Erythroblast (primary cell): ENCODE data around the gene FBXW9.
"Not testable (repeated sequence)": the region's sequence is repeated elsewhere in the genome, so short reads cannot be mapped to it uniquely, and the experiment has no call there.

ENCODE experiments used
- DNase-seq, 2 experiments: peaks; one replicate each; lab custom pipeline; 2025; lab: John Stamatoyannopoulos, UW
- GATA1 ChIP-seq: IDR thresholded peaks from 2 replicates; pipeline ENCODE4 v1.6.1; 2011; ENCODE audit warnings: low read depth, mild to moderate bottlenecking, control low read depth, low read length, moderate library complexity
- POLR2A ChIP-seq: IDR thresholded peaks from 2 replicates; pipeline ENCODE4 v1.6.1; 2011; ENCODE audit warnings: mild to moderate bottlenecking, low read length

Gene FBXW9

DNA sequence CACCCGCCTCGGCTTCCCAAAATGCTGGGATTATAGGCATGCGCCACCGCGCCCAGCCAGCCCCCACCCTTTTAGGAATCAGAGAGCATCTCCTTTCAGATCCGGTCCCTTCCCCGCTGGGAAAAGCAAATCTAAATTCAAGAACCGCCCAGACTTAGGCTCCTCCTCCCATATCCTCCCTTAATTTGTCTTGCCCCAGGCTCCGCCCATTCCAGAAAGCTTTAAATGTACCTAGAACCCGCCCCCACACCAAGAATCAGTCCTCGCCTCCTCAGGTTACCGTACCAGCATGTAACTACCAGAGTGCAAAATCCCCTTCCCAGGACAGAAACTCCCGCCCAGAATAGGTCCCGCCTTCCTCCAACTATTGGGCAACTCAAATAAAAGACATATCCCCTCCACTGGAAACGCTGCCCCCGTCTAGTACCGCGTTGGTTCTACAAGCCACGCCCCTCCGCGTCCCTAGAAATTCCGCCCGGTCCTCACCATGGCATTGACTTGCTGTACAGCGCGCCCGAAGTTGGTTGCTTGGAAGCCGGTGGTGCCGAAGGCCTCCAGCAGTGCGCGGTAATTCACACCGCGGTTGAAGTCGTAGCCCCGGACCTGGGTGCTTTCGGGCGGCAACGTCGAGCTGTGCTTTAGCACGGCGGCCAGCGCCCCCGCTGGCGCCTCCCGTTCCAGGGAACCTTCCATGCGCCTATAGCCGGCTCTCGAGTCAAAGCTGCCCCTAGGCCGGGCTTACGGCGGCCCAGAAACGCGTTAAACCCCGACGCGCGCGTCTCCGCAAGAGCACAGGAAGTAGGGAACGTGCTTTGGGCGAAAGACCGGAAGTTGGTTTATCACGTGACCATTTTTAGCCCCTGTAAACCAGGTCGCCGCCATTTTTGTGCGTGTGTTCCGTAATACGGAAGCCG, 15.1 kb downstream of the FBXW9 start, which contains the start of gene DHPS:
Gene DHPS, minus strand, starts transcription at position 807 of the 914 bp plus-strand sequence. Its CDS starts 114 bp downstream, at position 693.
- TF ChIP-seq POLR2A (peak; percentile 69), GATA1 (no peak)
- peak; percentile 97 to 99 for DNase-seq

DNA sequence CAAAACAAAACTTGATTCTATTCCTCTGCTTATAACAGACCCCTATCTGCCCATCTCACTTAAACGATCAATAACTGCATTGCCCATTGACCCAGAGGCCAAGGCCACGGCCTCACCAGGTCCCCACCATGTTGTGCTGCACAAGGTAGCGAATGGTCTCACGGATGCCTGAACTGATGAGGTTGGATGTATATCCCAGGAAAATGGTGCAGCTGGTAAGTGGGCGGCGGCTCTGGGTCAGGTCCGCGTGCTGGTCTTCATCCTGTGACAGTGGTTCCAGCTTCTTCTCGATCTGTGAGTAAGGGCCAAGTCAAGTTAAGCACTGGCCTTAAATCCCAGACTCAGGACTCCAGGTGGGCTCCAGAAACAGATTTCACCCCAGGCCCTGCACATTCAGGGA, 16.4 kb downstream of the FBXW9 start:
- no peak for DNase-seq
- no peak for TF ChIP-seq POLR2A
- TF ChIP-seq GATA1, result no peak

DNA sequence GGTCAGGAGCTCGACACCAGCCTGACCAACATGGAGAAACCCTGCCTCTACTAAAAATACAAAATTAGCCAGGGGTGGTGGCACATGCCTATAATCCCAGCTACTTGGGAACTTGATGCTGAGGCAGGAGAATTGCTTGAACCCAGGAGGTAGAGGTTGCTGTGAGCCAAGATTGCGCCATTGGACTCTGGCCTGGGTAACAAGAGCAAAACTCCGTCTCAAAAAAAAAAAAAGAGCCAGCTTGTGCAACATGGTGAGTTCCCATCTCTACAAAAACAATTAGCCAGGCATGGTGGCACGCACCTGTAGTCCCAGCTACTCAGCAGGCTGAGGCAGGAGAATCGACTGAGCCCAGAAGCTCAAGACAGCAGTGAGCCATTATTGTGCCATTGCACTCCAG, 18.4 kb downstream of the FBXW9 start:
- DNase-seq, result not testable (repeated sequence)

DNA sequence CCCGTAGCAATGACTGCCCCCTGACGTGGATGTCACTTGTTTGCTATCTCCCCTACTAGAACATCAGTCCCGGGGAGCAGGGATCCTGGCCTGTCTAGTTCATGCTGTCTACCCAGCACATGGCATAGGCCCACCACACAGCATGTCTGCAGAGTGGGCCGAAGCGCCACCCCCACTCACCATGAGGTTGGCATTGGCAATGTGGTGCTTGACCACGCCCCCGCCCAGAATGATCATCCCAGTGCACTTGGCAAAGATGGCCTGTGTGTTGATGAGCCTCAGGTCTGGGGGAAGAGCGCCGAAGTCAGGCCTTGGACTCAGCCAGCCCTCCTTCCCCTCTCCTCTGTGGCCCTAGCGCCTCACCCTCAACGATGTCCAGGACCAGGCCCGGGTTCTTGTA, 19.5 kb downstream of the FBXW9 start:
- DNase-seq, result no peak
- TF ChIP-seq GATA1 (no peak), POLR2A (no peak)

DNA sequence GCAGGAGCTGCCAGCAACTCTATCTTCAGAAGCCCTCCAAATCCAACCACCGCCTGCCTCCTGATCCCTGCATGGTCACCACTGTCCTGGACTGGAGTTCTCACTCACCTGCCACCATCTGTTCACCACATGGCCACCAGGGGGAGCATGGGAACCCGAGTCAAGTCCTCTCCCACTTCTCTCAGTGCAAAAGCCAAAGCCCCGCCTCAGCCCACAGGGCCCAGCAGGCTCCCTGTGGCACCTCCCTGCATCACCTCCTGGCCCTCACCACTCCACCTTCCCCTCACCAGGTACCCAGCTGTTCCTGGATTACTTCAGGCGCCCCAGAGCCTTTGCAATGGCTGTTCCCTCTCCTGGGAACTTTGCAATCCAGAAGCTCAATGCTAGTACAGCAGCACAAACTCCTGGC, 20.0 kb downstream of the FBXW9 start:
- DNase-seq, result peak; percentile 81 to 90
- TF ChIP-seq POLR2A (peak; percentile 26), GATA1 (no peak)

DNA sequence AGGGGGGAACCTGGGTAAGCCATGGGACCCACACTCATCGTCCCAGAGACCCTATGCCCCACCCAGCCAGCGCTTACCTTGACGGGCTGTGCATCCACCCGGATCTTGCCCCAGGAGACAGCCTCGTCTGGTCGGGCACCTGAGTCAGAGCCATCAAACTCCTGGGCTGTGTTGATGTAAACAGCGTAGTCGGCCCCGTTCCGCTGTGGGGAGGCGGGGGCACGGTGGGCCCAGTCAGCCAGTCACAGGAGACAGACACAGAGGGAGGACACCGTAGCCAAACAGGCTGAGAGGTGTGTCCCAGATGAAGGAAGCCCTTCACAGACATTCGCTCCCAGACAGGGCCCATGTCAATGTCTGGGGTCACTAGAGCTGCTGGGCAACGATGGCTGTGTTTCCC, 20.5 kb downstream of the FBXW9 start:
- TF ChIP-seq POLR2A, result no peak
- no peak for TF ChIP-seq GATA1
- no peak for DNase-seq

DNA sequence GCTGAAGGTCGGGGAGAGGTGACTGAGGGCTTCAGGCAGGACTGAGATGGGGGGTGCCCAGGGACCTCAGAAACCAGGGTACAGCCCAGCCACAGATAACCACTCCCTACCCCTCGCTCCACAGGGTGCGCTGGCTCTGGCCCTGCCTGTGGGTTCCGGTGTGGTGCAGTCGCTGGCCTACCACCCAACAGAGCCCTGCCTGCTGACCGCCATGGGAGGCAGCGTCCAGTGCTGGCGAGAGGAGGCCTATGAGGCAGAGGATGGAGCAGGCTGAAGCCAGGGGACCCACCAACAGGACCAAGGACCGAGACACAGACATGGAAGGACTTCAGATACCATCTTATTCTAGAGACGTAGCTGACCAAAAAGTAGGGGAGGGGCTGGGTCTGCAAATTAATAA, 21.0 kb downstream of the FBXW9 start:
- TF ChIP-seq POLR2A (no peak), GATA1 (no peak)
- DNase-seq, result no peak

DNA sequence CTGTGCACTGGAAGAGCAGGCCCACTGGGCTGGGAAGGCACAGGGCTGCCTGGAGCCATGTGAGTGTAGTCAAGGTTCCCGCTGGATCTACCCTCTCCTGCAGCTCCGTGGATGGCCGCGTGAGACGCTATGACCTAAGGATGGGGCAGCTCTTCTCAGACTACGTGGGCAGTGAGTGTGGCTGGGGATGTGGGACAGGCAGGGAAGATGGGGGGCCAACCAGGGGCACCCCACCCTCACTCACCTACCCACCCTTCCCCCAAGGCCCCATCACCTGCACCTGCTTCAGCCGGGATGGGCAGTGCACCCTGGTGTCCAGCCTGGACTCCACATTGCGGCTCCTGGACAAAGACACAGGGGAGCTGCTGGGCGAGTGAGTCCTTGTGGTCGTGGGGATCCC, 23.7 kb downstream of the FBXW9 start:
- TF ChIP-seq POLR2A (no peak), GATA1 (no peak)
- no peak for DNase-seq

DNA sequence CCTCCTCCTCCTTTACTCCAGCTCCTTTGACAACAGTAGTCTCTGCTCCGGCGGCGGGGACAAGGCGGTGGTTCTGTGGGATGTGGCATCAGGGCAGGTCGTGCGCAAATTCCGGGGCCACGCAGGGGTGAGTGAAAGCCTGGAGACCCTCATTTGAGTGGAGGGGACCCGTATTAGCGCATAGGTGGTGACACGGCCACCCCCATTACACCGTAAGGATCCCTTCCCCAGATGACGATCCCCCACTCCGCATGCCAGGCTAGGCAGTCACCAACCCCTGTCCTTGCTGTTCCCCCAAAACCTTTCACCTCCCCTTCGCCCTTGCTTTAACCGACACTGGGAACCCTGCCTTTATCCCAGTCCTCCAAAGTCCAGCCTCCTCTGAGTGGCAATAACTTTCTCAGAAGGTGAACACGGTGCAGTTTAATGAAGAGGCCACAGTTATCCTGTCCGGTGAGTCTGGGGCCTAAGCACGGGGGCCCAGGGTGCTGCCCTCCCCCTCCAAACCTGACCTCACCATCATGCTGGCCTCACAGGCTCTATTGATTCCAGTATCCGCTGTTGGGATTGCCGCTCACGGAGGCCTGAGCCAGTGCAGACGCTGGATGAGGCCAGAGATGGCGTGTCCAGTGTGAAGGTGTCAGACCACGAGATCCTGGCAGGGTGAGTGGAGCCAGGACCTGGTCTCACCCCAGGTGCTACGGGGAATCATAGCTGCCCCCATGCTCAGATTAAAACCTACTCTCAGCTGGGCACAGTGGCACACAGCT, 26.1 kb downstream of the FBXW9 start:
- no peak for TF ChIP-seq POLR2A
- no peak for TF ChIP-seq GATA1
- DNase-seq, result no peak

DNA sequence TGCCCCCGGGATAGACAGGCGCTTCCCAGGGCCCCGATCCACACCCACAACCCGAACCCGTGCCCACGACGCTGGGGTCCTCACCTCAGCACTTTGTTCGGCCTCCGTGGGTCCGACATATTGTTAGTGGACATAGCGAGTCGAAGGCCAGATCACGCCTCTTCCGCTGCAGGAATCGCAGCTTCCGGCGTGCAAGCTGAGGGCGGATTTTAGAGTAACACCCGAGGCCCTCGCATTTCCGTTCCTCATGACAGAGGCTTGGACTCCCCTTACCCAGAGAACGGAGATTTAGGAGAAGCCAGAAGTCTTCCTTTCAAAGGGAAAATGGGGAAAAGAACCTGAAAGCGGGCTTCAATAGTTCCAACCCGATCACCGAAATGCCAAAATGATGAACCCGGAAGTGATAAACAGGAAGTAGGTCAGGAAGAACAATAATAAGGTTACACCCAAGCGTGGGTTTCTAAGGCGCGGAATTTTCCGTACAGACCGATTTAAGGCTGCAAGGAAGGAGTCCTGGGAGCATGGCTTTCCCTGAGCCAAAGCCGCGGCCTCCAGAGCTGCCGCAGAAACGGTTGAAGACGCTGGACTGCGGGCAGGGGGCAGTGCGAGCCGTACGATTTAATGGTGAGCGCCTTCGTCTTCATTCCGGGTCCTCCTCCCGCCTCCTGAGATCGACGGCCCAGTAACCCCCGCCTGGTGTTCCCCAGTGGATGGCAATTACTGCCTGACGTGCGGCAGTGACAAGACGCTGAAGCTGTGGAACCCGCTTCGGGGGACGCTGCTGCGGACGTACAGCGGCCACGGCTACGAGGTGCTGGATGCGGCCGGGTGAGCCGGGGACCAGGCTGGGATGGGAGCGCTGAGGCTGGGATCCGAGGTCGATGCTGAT, 26.9 kb downstream of the FBXW9 start:
- DNase-seq, result peak; percentile 92 to 93

DNA sequence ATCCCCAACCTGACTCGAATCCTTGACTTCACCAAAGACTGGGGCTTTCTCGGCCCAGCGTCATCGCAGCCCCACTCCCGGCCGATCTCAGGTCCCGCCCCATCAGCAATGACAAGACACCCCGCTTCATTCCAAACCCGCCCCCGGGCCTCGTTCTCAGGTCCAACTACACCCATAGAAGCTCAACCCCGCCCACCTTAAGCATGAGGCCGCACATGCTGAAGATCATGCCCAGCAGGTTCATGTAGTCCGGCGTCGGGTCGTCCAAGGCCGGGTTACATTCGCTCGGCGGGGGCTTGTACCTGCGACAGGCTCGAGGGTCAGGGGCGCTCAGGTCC, 27.5 kb downstream of the FBXW9 start:
- TF ChIP-seq POLR2A (no peak), GATA1 (no peak)
- peak; percentile 91 to 94 for DNase-seq

More for the DNA sequence above, 26.9 kb downstream of the FBXW9 start:
- TF ChIP-seq POLR2A (peak; percentile 60), GATA1 (no peak)

DNA sequence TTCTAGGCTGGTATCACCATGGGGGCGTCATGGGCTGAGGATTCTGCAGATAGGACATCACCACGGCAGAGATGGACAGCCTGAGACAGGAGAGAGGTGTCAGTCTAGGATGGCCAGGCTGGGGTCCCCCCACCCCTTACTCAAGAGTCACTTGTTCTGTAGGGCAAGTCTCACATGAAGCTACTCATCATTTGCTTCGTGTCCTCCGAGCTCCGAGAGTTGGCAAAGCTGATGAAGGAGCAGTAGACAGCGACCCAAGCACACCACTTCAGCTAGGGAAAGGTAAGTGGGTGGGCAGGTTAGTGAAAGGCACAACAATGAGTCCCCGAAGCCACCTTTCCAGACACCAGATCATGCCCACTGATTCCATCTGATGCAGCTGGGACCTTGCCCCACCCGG, 28.1 kb downstream of the FBXW9 start:
- DNase-seq, result no peak
- TF ChIP-seq POLR2A (no peak), GATA1 (no peak)

DNA sequence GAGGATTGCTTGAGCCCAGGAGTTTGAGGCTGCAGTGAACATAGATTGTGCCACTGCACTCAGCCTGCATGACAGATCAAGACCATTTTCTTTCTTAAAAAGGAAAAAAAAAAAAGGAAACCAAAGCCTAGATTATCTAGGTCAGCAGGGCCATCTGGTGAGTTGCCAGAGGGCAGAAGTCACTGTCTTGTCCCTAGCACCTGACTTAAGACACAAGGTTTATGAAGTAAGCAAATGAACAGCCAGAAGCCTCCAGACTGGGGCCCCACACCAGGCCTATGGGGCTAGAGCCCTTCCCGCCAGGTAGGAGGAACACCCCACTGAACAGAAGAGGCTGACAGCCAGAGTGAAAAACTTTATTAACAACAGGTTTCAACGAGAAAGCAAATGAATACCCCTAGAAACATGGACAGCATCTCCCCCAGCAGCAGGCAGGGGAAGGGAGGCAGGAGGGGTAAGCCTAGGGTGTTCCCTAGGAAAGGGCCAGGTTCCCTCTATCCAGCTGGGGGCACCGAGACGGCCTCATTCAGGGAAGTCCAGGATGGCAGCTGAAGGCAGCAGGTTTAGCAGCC, 28.6 kb downstream of the FBXW9 start:
- no peak for TF ChIP-seq GATA1
- TF ChIP-seq POLR2A, result no peak
- peak; percentile 44 to 73 for DNase-seq
